DOHH2 (cell line): Measurements from ENCODE around the gene GLOD4.
"Not testable (repeated sequence)": the region's sequence is repeated elsewhere in the genome, so short reads cannot be mapped to it uniquely, and the experiment has no call there.

Experiments
- EZH2phosphoT487 ChIP-seq: fragments of 200-600 bp; sonication (generic); IDR thresholded peaks from 2 replicates; pipeline ENCODE4 v1.6.1; 2017; ENCODE audit warnings: borderline replicate concordance, mild to moderate bottlenecking, antibody characterized with exemption, low read length, moderate library complexity, mixed read lengths
- TF ChIP-seq, protein P1 (sequence below): fragments of 200-600 bp; sonication (generic); IDR thresholded peaks from one replicate; pipeline ENCODE4 v1.5.1; 2014; ENCODE audit warnings: antibody characterized with exemption, mild to moderate bottlenecking, low read depth, low read length; ENCODE audit not compliant: poor library complexity, severe bottlenecking

DNA sequence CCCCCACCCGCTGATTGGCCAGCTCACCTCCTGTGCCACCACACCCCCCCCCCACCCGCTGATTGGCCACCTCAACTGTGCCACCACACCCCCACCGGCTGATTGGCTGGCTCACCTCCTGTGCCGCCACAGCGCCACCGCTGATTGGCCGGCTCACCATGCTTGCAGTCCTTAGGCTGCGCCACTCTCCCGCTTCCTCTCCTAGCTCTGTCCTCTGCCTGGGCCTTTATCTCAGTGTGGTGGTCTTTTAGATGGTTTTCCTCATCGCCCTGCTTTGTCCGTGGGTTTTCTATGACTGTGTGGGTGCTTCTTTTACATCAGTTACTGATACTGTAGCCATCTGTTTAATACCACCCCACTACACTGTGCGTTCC lies 8.8 kb upstream of the GLOD4 start:
- TF ChIP-seq, protein P1, sequence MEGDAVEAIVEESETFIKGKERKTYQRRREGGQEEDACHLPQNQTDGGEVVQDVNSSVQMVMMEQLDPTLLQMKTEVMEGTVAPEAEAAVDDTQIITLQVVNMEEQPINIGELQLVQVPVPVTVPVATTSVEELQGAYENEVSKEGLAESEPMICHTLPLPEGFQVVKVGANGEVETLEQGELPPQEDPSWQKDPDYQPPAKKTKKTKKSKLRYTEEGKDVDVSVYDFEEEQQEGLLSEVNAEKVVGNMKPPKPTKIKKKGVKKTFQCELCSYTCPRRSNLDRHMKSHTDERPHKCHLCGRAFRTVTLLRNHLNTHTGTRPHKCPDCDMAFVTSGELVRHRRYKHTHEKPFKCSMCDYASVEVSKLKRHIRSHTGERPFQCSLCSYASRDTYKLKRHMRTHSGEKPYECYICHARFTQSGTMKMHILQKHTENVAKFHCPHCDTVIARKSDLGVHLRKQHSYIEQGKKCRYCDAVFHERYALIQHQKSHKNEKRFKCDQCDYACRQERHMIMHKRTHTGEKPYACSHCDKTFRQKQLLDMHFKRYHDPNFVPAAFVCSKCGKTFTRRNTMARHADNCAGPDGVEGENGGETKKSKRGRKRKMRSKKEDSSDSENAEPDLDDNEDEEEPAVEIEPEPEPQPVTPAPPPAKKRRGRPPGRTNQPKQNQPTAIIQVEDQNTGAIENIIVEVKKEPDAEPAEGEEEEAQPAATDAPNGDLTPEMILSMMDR, result not testable (repeated sequence)
- not testable (repeated sequence) for TF ChIP-seq EZH2phosphoT487
